ENCODE results near the gene EXOSC7.

DNA sequence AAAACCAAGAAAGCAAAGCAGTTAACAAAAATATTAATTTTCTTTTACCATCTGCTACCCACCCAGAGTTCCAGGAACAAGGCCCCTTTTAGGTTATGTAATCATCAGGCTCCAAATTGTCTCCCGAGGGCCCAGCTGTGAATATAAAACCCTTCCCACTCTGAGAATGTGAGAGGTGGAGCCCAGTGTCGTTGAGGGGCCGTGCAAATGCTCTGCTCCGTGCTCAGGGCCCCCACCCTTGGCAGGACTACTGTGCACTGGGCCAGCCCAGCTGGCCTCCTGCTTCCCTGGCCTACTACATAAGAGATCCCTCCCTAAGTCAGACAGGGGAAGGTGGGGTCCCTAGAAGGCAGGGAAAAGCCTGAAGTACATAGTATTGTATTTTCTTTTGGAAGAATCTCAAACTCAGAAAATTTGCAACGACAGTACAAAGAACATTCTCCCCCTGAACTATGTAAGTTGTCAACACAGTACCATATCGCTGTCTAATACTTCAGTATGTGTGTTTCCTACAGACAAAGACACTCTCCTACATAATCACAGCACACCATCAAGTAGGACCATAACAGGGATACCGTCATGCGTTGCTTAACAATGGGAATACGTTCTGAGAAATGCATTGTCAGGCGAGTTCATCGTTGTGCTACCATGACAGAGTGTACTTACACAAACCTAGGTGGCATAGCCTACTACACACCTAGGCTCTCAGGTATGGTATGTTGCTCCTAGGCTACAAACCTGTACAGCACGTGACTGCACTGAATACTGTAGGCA is 45.7 kb downstream of the EXOSC7 start:
- TF ChIP-seq, protein P1, sequence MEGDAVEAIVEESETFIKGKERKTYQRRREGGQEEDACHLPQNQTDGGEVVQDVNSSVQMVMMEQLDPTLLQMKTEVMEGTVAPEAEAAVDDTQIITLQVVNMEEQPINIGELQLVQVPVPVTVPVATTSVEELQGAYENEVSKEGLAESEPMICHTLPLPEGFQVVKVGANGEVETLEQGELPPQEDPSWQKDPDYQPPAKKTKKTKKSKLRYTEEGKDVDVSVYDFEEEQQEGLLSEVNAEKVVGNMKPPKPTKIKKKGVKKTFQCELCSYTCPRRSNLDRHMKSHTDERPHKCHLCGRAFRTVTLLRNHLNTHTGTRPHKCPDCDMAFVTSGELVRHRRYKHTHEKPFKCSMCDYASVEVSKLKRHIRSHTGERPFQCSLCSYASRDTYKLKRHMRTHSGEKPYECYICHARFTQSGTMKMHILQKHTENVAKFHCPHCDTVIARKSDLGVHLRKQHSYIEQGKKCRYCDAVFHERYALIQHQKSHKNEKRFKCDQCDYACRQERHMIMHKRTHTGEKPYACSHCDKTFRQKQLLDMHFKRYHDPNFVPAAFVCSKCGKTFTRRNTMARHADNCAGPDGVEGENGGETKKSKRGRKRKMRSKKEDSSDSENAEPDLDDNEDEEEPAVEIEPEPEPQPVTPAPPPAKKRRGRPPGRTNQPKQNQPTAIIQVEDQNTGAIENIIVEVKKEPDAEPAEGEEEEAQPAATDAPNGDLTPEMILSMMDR (IDR thresholded peaks at IDR 0.05) = no peak
- no peak for TF ChIP-seq ZFX (IDR thresholded peaks at IDR 0.05; ENCODE audit: borderline replicate concordance)
